ENCODE results near the gene SPIRE2. TPM values are rescaled to one million over a fixed set of nuclear protein-coding genes. Genes with fewer than 3 reads are reported as not detected.
A peak's percentile ranks its signal among the peaks of the same experiment; 100 is the strongest.

The SPIRE2 gene
- total and polyA plus RNA-seq, 2 of the 13 experiments (the other 11 are each of a cell fraction or from before 2014, with no cell fraction given), result 13.3 to 37.5 TPM

DNA sequence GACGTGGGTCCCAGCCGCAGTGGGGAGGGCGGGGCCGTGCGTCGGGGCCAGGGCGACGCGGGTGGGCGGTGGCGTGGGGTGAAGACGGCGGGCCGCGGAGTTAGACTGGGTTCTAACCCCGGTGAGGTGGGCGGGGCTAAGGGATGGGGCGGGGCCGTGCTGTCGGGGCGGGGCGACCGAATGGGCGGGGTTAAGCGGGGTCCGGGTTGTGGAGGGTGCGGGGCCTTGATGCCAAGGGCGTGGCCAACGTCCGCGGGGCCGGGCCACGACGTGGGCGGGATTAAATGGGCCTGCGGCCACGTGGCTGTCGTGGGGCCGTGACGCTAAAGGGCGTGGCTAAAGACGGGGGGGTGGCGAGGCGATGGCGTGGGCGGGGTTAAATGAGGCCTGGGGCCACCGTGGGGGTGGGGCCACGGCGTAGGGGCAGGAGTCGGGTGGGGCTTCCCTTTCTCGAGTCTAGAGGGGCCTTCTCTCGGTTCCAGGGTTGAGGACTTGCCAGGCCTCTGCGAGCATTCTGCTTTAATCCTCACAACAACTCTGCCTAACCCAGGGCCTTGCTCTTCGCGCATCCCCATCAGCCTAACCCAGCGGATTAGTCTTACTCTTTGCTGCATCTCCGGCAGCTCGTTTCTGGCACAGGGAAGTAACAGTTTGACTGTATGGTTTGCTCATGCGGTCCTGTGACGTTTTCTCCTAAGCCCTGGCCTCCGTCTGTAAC lies 45.9 kb downstream of the SPIRE2 start (continued):
- TF ChIP-seq, protein P1, sequence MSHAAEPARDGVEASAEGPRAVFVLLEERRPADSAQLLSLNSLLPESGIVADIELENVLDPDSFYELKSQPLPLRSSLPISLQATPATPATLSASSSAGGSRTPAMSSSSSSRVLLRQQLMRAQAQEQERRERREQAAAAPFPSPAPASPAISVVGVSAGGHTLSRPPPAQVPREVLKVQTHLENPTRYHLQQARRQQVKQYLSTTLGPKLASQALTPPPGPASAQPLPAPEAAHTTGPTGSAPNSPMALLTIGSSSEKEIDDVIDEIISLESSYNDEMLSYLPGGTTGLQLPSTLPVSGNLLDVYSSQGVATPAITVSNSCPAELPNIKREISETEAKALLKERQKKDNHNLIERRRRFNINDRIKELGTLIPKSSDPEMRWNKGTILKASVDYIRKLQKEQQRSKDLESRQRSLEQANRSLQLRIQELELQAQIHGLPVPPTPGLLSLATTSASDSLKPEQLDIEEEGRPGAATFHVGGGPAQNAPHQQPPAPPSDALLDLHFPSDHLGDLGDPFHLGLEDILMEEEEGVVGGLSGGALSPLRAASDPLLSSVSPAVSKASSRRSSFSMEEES (CRISPR knock-in tag; IDR thresholded peaks at IDR 0.05), result no peak
- no peak for TF ChIP-seq SIN3B (IDR thresholded peaks at IDR 0.05; ENCODE audit: low read length)
- TF ChIP-seq HNRNPK (IDR thresholded peaks at IDR 0.05; ENCODE audit: low read depth, low read length, poor library complexity, severe bottlenecking), result peak; percentile 90
- no peak for TF ChIP-seq ZNF24 (IDR thresholded peaks at IDR 0.05)
- no peak for TF ChIP-seq ZNF652 (CRISPR knock-in tag; IDR thresholded peaks at IDR 0.05; ENCODE audit: borderline replicate concordance, low read depth)
- TF ChIP-seq KLF6 (CRISPR knock-in tag; IDR thresholded peaks at IDR 0.05), result no peak
- TF ChIP-seq AGO1 (IDR thresholded peaks at IDR 0.05; ENCODE audit: low read depth, low read length, poor library complexity, severe bottlenecking), result peak; percentile 77
- TF ChIP-seq GATAD2A (CRISPR knock-in tag; IDR thresholded peaks at IDR 0.05), result 0 out of 2 replicates have a peak, but pooled peaks have one; percentile 36
- TF ChIP-seq, protein P2, sequence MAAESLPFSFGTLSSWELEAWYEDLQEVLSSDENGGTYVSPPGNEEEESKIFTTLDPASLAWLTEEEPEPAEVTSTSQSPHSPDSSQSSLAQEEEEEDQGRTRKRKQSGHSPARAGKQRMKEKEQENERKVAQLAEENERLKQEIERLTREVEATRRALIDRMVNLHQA (CRISPR knock-in tag; IDR thresholded peaks at IDR 0.05), result no peak
- TF ChIP-seq, protein P3, sequence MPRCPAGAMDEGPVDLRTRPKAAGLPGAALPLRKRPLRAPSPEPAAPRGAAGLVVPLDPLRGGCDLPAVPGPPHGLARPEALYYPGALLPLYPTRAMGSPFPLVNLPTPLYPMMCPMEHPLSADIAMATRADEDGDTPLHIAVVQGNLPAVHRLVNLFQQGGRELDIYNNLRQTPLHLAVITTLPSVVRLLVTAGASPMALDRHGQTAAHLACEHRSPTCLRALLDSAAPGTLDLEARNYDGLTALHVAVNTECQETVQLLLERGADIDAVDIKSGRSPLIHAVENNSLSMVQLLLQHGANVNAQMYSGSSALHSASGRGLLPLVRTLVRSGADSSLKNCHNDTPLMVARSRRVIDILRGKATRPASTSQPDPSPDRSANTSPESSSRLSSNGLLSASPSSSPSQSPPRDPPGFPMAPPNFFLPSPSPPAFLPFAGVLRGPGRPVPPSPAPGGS (CRISPR knock-in tag; IDR thresholded peaks at IDR 0.05), result no peak
- TF ChIP-seq HHEX (CRISPR knock-in tag; IDR thresholded peaks at IDR 0.05), result no peak
- peak; percentile 66 for TF ChIP-seq KAT8 (CRISPR knock-in tag; IDR thresholded peaks at IDR 0.05)
- TF ChIP-seq CHD4 (IDR thresholded peaks at IDR 0.05; ENCODE audit: borderline replicate concordance, low read length), result no peak
- TF ChIP-seq TOPORS (CRISPR knock-in tag; IDR thresholded peaks at IDR 0.05), result no peak
- TF ChIP-seq MIER3 (CRISPR knock-in tag; IDR thresholded peaks at IDR 0.05; ENCODE audit: borderline replicate concordance), result 0 out of 2 replicates have a peak, but pooled peaks have one; percentile 17
- no peak for TF ChIP-seq ZBTB1 (CRISPR knock-in tag; IDR thresholded peaks at IDR 0.05; ENCODE audit: borderline replicate concordance)
- 0 out of 2 replicates have a peak, but pooled peaks have one; percentile 34 for TF ChIP-seq FOXA3 (CRISPR knock-in tag; IDR thresholded peaks at IDR 0.05)
- peak; percentile 62 for TF ChIP-seq FOXK1 (CRISPR knock-in tag; IDR thresholded peaks at IDR 0.05; ENCODE audit: borderline replicate concordance, low read depth)
- TF ChIP-seq, protein P4, sequence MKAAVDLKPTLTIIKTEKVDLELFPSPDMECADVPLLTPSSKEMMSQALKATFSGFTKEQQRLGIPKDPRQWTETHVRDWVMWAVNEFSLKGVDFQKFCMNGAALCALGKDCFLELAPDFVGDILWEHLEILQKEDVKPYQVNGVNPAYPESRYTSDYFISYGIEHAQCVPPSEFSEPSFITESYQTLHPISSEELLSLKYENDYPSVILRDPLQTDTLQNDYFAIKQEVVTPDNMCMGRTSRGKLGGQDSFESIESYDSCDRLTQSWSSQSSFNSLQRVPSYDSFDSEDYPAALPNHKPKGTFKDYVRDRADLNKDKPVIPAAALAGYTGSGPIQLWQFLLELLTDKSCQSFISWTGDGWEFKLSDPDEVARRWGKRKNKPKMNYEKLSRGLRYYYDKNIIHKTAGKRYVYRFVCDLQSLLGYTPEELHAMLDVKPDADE (CRISPR knock-in tag; IDR thresholded peaks at IDR 0.05), result no peak
- 0 out of 2 replicates have a peak, but pooled peaks have one; percentile 6 for TF ChIP-seq GFI1 (CRISPR knock-in tag; IDR thresholded peaks at IDR 0.05; ENCODE audit: borderline replicate concordance)
- TF ChIP-seq, protein P5, sequence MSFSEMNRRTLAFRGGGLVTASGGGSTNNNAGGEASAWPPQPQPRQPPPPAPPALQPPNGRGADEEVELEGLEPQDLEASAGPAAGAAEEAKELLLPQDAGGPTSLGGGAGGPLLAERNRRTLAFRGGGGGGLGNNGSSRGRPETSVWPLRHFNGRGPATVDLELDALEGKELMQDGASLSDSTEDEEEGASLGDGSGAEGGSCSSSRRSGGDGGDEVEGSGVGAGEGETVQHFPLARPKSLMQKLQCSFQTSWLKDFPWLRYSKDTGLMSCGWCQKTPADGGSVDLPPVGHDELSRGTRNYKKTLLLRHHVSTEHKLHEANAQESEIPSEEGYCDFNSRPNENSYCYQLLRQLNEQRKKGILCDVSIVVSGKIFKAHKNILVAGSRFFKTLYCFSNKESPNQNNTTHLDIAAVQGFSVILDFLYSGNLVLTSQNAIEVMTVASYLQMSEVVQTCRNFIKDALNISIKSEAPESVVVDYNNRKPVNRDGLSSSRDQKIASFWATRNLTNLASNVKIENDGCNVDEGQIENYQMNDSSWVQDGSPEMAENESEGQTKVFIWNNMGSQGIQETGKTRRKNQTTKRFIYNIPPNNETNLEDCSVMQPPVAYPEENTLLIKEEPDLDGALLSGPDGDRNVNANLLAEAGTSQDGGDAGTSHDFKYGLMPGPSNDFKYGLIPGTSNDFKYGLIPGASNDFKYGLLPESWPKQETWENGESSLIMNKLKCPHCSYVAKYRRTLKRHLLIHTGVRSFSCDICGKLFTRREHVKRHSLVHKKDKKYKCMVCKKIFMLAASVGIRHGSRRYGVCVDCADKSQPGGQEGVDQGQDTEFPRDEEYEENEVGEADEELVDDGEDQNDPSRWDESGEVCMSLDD (CRISPR knock-in tag; IDR thresholded peaks at IDR 0.05; ENCODE audit: borderline replicate concordance), result no peak
- TF ChIP-seq KDM4B (CRISPR knock-in tag; IDR thresholded peaks at IDR 0.05), result no peak; the same call in 1 of the 2 replicates
- no peak for TF ChIP-seq ZNF543 (CRISPR knock-in tag; IDR thresholded peaks at IDR 0.05)

Measured in HepG2 (cell line).